Aorta (tissue), 5 donors: ENCODE measurements around the gene HS6ST3. TPM values are rescaled to one million over a fixed set of nuclear protein-coding genes. Genes with fewer than 3 reads are reported as not detected.

Experiments used
- ATAC-seq: fragments of 200-7000 bp; cut with Tn5 transposase; one replicate; pipeline ENCODE4 v1.9.1; 2022; ENCODE audit warnings: moderate library complexity; ENCODE audit not compliant: low FRiP score
- DNase-seq, 2 donors: peaks; one replicate each; pipeline ENCODE4 v3.0.0-alpha.2; 2020
- H3K27ac ChIP-seq, 2 donors: one replicate each; pipeline ENCODE4 v1.5.1; 2013; ENCODE audit warnings: low read length in 2 of 2, mild to moderate bottlenecking in 2 of 2, moderate library complexity in 2 of 2, control low read depth in 1 of 2, inconsistent platforms in 1 of 2, low read depth in 1 of 2
- H3K27me3 ChIP-seq, 2 donors: one replicate each; pipeline ENCODE4 v1.6.1; 2013; ENCODE audit warnings: control low read depth in 1 of 2, low read length in 1 of 2, mild to moderate bottlenecking in 1 of 2, moderate library complexity in 1 of 2; ENCODE audit not compliant: insufficient read depth in 2 of 2, control insufficient read depth in 1 of 2
- H3K36me3 ChIP-seq, 2 donors: one replicate each; pipeline ENCODE4 v1.6.1; 2013; ENCODE audit warnings: control low read depth in 1 of 2, low read length in 1 of 2, mild to moderate bottlenecking in 1 of 2; ENCODE audit not compliant: insufficient read depth in 2 of 2, control insufficient read depth in 1 of 2
- H3K4me1 ChIP-seq, 2 donors: one replicate each; pipeline ENCODE4 v1.6.1; 2013; ENCODE audit warnings: low read length in 2 of 2, control low read depth in 1 of 2, mild to moderate bottlenecking in 1 of 2, moderate library complexity in 1 of 2; ENCODE audit not compliant: insufficient read depth in 2 of 2, control insufficient read depth in 1 of 2
- H3K4me3 ChIP-seq, 2 donors: one replicate each; pipeline ENCODE4 v1.5.1; 2013; ENCODE audit warnings: low read length in 2 of 2, control low read depth in 1 of 2, mild to moderate bottlenecking in 1 of 2
- H3K9me3 ChIP-seq: one replicate; pipeline ENCODE4 v1.6.1; 2013; ENCODE audit warnings: mild to moderate bottlenecking, low read length; ENCODE audit not compliant: control insufficient read depth
- WGBS, 2 donors: extraction: QIAGEN DNeasy Blood & Tissue Kit; methylation state at CpG; one replicate each; pipeline ENCODE4 v1.1.7; 2013; 5-methylcytosine and 5-hydroxymethylcytosine counted together
- intact Hi-C, 2 donors: fragments of 100-400 bp; cut with DNase I; formaldehyde crosslinking; loops; one replicate each; pipeline versions ENCODE4 v1.14.2 to v1.15.0; 2022
- polyA plus RNA-seq, 2 donors: library from polyadenylated mRNA; stranded (reverse); fragments of 200-250 nt; gene quantifications; one replicate each; pipeline ENCODE4 v1.2.3, GENCODE V29; 2013
- total RNA-seq, 2 donors: library from RNA; stranded (reverse); fragmentation: NEBNext Ultra II Directional; extraction: Animal tissue kit (Norgen Biotek cat#: 25700); gene quantifications; one replicate each; pipeline ENCODE4 v1.2.1, GENCODE V29; 2021
- donor health status: healthy with polysubstance abuse.
- donor health status: Bipolar disorder and iron deficiency.
- donor health status: DM: no; HTN: no; CAD: no.
- donor health status: DM: no; HTN: no; CAD: no.
- donor health status: DM: yes; HTN: yes; CAD: no.

The HS6ST3 gene
- total and polyA plus RNA-seq, 4 donors = under 0.01 to 4.9 (median 0.34) TPM

DNA sequence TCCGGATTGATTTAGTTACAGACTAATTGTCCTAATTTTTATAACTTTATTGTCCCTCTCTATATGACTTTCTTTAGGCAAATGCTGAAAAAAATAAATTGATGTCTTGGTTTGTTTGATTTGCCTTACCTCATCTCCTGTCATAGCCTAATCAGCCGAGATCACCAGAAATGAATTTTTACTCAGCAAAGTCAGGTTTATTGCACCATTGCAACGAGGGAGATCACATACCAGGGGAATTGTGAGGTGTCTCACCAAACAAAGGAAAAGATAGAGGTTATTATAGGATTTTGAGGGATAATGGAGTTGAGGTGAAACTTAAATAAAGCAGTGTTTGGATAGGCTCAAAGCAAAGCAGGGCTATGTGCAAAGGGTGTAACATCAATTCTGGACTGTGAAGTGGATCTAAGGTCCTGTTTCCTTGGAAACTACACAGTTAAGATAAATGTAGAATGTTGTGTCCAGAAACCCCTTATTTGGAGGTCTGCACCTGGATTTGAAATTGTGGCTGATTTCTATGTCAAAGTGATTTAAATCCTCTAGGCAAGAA lies 531.8 kb downstream of the HS6ST3 start:
- Histone ChIP-seq H3K27me3 (no peaks in the 10 kb centered on the region), H3K9me3 (no peaks in the 10 kb centered on the region), H3K27ac (no peak overlapping the region), H3K4me3 (no peak overlapping the region), H3K36me3 (no peaks in the 10 kb centered on the region), H3K4me1 (no peaks in the 10 kb centered on the region)
- no peak for DNase-seq
- 75 to 79% methylated on average over 3 of the region's 3 CpGs for WGBS, 2 donors
- intact Hi-C loops = no loop called here
- no peak for ATAC-seq

DNA sequence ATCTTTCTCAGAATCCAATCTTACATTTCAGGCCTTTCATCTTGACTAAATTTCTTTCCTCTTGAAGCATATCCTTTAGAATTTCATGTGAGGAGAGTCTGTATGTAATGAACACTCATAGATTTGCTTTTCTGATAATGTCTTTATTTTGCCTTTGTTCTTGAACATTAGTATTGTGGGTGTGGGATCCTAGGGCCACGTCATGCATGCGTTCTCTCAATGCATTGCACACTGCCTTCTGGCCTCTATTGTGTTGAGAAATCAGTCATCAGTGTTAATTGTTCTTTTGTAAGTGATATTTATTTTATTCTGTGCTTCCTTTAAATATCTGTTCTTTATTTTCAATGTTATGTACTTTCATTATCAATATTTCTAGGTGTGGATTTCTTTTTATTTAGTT lies 539.4 kb downstream of the HS6ST3 start:
- Histone ChIP-seq H3K9me3 (no peaks in the 10 kb centered on the region), H3K4me3 (no peak overlapping the region), H3K4me1 (no peaks in the 10 kb centered on the region), H3K27ac (no peak overlapping the region), H3K36me3 (no peaks in the 10 kb centered on the region), H3K27me3 (peaks cover 0 to 1% of the 10 kb centered on the region in 2 donors)
- ATAC-seq = no peak
- DNase-seq = no peak
- intact Hi-C loops = no loop called here
- 88 to 93% methylated on average over 2 of the region's 2 CpGs for WGBS, 2 donors

DNA sequence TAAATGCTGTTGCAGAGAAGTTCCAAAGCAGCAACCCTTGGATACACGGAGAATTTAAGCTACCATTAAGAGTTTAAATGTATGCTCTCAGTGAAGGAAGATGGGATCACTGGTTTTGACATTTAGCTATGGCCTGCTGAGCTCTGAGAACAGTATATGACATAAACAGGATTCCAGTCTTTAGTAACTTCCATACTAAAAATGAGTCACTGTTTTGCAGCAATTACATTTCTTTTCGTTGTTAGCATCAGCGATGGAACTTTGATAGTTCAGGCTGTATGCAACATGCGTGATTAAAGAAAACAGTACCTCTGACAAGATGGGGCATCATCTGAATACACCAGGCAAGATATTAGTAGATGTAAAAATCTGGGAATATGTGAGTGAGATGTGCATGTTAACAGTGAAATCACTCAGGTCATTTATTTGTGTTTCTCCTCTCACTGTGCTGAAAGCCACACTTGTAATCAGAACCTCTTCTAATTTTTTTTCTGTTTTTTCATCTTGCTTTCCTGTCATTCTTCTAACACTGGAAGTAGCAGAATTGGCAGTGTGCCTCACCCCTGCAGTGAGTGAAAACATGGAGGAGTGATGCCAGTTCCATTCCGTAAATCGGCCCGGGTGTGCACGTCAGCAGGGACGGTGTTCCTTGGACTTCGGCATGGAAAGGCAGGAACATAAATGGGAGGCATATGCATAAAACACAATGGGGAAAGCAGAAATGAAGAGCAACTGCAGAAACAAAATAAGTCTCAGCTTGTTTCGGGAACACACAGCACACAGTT lies 542.8 kb downstream of the HS6ST3 start:
- DNase-seq = no peak
- Histone ChIP-seq H3K4me1 (no peaks in the 10 kb centered on the region), H3K9me3 (no peaks in the 10 kb centered on the region), H3K36me3 (no peaks in the 10 kb centered on the region), H3K4me3 (no peak overlapping the region), H3K27ac (no peak overlapping the region), H3K27me3 (peaks cover 0 to 1% of the 10 kb centered on the region in 2 donors)
- 82 to 88% methylated on average over 11 of the region's 11 CpGs for WGBS, 2 donors
- intact Hi-C loops = no loop called here
- ATAC-seq = no peak

DNA sequence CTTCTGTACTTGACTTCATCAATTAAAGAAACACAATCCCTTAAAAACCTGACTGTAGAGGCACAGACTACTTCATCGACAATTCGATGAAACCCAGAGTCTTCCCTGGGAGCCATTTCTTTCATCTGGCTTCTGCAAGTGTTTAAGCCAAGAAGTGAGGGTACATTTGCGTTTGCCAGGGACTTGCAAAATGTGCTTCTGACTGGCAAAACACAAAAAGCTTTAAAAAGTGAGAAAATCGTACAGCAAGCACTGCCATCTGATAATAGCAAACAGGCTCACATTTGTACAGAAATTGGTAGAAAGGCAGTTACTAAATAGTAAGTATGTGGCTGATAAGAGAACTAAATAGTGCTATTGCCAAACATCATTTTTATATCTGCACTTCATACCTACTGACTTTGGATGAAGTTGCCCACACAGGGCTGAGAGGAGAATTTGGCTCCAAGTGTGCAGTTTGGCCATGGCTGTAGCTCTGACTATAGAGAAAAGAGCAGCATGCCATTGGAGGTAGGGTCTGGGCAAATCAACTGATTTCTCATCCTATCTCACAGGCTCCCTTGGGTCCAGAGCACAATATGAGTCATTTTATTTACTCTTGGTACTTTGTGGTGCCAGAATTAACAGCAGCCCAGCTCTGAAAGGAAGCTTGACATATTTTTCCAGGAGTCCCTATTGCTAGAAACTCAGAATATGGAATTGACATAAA lies 546.2 kb downstream of the HS6ST3 start:
- intact Hi-C loops = no loop called here
- DNase-seq (no peak), ATAC-seq (no peak)
- H3K4me3 ChIP-seq = no peak overlapping the region
- no peaks in the 10 kb centered on the region for H3K36me3 ChIP-seq
- H3K4me1 ChIP-seq = no peaks in the 10 kb centered on the region
- 33 to 37% methylated on average over 4 of the region's 4 CpGs for WGBS, 2 donors
- no peak overlapping the region for H3K27ac ChIP-seq
- no peaks in the 10 kb centered on the region for H3K9me3 ChIP-seq
- H3K27me3 ChIP-seq = peaks cover 0 to 1% of the 10 kb centered on the region in 2 donors

DNA sequence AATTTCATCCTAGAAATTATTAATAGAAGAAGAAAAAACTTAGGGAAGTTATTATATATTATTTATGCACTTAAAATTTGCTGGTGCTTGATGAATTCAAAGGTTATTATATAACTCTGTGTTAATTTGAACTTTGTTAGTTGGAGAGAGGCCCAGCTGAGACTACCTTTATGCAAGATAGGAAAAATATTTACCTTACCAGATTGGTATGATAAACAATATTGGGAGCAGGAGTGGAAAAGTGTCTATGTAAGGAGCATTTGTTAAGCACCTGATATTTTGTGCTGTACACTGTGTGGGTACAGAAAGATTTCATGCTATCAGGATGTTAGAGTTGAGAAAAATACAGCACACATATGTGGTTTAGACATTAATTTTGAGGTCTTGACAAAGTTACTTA lies 547.1 kb downstream of the HS6ST3 start:
- Histone ChIP-seq H3K27me3 (no peaks in the 10 kb centered on the region), H3K36me3 (no peaks in the 10 kb centered on the region), H3K27ac (no peak overlapping the region), H3K4me1 (no peaks in the 10 kb centered on the region), H3K4me3 (no peak overlapping the region), H3K9me3 (no peaks in the 10 kb centered on the region)
- DNase-seq = no peak
- no peak for ATAC-seq
- intact Hi-C loops = no loop called here

DNA sequence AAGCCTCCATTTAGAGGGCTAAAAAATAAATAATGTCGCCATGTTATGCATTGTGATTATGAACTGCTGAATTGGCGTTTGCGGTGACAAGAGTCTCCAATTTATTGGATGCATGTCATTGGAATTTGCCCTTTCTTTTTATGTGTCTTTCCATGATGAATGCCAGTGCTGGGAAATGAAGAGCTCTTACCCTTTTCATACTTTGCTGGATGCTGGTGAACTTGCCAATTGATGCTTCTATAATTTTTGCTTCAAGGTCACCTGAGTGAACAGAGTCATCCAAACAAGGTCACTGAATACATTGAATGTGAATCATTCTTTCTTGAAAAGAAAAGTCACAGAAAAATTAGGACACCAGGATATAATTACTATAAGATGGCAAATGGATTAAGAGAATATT lies 556.2 kb downstream of the HS6ST3 start:
- peaks cover 1% of the 10 kb centered on the region for H3K9me3 ChIP-seq
- H3K27ac ChIP-seq = no peak overlapping the region
- ATAC-seq = no peak
- no peak for DNase-seq
- no peaks in the 10 kb centered on the region for H3K27me3 ChIP-seq
- no peaks in the 10 kb centered on the region for H3K4me1 ChIP-seq
- H3K4me3 ChIP-seq = no peak overlapping the region
- 54 to 61% methylated on average over 3 of the region's 3 CpGs for WGBS, 2 donors
- intact Hi-C loops = no loop called here
- no peaks in the 10 kb centered on the region for H3K36me3 ChIP-seq

DNA sequence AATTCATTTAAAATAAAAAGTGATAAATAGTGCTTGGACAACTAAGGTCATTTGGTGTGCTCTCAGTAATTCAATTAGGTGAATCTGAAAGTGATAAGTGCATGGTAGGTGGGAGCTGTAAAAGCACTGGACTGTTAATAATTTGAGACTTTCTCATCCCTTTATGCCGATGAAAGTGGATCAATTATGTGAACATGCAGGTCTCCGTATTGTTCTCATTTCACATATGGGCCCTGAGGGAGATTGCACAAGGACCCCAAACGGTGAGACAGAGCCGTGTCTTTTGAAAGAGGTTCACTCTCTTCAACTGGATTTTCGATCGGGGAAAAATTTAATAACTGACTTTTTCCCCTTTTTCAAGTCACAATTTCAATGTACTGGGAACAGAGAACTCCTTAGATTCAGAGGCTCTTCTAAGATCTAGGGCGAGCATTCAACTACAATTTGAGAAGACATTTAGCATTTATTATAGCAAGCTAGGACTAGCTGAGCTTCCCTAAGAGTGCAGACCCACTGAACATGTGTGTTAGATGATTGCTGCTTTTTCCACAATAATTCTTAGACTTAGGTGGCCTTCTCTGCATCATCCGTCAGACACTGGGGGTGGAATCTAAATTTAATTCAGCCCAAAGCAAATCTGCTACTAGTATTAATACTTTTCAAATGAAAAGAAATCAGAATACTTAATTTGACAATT lies 556.8 kb downstream of the HS6ST3 start:
- Histone ChIP-seq H3K36me3 (no peaks in the 10 kb centered on the region), H3K9me3 (peaks cover 1% of the 10 kb centered on the region), H3K4me3 (no peak overlapping the region), H3K27me3 (no peaks in the 10 kb centered on the region), H3K4me1 (no peaks in the 10 kb centered on the region), H3K27ac (no peak overlapping the region)
- 80 to 81% methylated on average over 8 of the region's 8 CpGs for WGBS, 2 donors
- DNase-seq (no peak), ATAC-seq (no peak)
- intact Hi-C loops = no loop called here

DNA sequence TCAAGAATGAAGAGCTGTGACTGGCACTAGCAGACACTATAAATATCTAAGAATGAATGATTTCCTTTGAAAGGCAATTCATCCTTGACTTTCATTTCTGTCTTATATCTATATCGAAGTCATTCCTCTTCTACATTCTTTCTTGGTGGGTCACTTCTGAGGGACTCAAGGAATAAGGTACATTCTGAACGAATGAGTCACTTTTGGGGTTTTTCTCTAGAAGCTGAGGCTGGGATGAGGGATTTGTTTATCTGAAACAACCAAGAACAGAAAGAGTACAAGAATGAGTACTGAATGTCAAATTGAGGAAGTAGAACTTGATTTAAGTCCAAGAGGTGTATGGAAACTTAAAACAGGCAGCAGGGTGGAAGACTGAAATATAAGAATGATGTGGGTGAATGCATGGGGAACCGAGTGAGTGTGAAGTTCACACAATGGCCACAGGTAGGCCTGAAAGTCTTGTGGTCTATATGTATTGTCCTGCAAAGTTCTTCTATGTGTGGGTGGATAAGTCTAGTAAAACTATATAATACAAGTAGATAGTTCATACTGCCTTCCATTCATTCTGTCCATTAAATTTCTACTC lies 560.5 kb downstream of the HS6ST3 start:
- H3K9me3 ChIP-seq = peaks cover 1% of the 10 kb centered on the region
- H3K27me3 ChIP-seq = no peaks in the 10 kb centered on the region
- H3K36me3 ChIP-seq = no peaks in the 10 kb centered on the region
- no peak overlapping the region for H3K27ac ChIP-seq
- DNase-seq (no peak), ATAC-seq (no peak)
- H3K4me3 ChIP-seq = no peak overlapping the region
- WGBS, 2 donors = 48 to 49% methylated on average over 3 of the region's 3 CpGs
- intact Hi-C loops = no loop called here
- H3K4me1 ChIP-seq = peaks cover 0 to 2% of the 10 kb centered on the region in 2 donors
